ENCODE data around the gene WDR7.

The WDR7 gene

DNA sequence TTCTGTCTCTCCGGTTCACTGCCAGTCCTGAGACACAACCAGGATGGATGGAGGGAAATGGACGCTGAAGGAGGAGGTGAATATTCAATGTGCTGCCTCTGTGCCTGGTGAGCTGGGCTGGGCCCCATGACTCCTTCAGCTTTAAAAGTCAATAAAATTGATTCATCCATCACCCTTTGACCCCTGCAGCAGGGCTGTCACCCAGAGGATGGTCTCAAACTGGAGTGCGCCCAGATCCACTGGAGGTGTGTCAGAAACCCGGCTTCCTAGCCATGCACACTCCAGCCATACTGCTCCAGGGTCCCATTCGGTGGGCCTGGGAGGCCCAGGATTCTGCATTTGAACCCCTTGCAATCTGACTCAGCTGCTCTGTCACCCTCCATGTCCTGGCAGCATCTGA, 401.6 kb downstream of the WDR7 start:
- DNase-seq, result no peak

DNA sequence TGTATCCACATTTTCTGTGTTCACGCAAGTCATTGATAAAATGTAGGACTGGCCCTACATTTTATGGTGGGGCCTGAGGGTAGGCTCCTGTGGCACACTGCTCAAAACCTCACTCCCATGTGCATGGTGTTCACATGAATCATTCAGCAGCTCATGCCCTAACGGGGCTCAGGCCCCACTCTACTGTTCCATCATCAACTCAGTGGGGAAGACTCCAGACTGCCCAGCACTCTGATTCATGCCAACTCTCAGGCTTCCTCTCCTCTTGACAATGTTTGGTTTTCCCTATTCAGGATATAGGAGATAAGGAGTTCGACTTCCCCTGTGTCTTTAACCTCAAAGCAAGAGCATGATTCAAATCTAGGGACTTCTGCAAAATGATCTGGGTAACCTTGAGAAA, 403.7 kb downstream of the WDR7 start:
- DNase-seq, result no peak

DNA sequence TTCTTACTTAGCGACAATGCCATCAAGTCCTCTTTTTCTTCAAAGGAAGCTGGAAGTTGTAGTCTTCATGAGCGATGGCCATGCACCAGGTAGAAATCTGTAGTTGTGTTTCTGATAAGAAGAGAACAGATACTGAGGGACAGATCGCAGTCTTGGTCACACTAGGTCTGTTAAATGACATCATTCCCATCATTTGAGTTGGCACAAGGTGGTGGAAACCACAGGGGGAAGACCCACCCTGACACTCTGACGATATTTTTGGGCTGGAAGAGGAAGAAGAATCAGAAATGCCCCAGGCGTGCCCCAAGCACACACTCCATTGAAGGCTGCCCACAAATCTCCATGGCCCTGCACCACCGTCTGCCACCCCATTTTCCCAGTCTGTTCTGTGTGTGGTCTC, 406.7 kb downstream of the WDR7 start:
- DNase-seq, result no peak

DNA sequence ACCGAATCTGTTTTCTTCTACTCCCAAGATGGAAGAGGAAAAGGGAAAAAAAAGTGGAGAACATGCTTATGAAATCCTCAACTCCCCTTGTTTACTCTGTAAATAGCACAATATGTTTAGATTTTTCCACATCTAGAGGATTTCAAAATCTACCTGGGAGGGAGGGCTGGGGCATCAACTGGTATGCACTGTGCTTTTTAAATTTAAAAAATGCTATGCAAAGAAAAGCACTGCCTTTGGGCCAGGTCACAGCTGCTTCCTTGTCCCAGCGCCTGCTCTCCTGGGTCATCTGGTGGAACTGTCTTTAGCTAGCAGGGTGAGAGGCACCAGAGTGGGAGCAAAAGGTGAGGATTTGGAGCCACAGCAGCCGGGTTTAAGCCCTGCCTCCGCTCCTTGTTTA, 407.6 kb downstream of the WDR7 start:
- no peak for DNase-seq

DNA sequence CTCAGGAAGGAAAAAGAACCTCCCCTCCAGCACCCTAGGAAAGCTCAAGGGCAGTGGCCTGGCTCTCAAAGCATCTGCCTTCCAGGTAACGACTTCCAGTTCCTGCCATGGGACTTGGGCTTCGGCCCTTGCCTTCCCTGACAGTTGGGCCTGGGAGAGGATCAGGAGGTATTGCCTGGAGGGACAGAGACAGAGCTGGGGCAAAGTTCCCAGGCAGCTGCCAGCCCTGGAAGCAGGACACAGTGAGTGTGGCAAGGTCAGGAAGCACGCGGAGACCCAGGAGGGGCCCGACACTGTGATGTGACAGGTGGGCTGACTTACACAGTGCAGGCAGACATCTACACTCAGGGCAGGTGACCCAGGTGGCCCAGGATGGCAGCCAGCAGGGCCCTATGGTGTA, 408.2 kb downstream of the WDR7 start:
- no peak for DNase-seq

DNA sequence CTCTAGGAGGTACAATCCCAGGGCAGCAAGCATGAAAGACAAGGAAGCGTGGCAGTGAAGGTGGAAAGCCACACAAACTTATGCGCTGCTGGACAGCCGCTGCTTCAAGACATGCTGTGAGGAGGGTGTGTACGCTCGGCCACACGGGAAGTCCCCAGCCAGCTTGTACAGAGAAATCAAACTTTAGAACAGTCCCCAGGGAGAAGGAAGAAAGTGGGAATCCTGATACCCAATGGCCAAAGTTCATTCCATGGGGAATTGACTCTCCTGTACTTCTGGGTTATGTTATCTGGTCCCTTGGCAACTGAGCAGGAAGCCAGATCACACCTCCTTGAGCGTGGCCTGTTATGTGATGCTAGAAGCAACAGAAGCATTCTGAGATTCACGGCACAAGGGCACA, 409.7 kb downstream of the WDR7 start:
- DNase-seq, result no peak

DNA sequence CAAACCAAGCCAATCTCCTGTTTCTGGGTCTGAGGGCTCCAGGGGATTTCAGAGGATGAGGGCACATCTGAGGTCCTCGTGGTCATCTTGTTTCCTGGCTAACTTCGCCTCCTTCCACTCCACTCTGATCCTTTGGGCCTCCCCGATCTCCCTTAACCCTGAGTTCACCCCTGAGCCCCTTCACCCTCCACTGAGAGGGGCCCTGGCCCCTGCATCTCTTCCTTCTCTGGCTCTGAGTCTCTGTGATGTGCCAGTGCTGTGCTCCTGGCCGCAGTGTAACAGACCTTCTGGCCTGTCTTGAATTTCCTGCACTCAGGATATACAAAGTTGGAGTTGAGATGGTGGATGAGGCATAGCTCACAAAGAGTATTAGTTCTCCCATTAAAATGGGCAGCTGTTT, 411.0 kb downstream of the WDR7 start:
- no peak for DNase-seq

DNA sequence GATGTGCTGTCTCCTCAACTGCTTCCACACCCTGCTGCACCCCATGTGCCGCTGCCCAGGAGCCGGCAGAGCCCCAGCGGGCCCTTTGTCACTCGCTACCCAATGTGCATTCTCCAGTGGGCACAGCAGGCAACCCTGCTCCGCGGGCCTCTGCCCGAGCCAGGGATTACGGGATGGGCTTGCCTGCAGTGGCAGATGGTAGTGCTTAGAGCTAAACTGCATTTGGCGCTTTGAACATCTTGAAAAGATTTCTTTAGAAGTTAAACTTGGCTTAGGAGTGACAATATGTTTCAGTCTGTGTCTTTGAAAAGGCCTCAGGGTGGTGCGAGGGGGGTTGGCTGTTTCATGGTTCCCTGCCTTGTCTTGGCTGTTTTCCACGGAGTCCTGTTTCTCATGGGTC, 411.7 kb downstream of the WDR7 start:
- no peak for DNase-seq

DNA sequence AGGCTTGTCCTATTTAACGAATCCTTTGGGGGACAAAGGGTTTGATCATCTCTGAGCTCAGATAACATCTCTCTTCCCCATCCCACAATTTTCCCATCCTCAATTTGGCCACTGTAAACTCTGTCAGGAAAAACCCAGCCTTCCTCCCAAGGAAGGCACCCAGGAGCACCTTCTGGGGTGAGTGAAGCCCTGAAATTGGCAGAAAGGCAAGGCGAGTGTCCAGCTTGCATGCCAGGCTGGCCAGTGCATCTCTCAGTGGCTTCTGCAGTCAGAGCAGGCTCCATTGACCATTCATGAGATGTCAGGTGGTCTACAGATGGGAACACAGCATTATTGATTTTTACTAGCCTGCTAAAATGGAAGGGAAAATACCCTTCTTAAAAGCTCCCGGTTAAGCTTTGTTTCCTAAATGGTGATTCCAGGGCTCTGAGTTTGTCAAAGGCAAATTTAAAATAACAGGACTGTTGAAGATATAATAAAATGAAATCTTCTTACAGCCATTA, 412.5 kb downstream of the WDR7 start:
- no peak for DNase-seq

DNA sequence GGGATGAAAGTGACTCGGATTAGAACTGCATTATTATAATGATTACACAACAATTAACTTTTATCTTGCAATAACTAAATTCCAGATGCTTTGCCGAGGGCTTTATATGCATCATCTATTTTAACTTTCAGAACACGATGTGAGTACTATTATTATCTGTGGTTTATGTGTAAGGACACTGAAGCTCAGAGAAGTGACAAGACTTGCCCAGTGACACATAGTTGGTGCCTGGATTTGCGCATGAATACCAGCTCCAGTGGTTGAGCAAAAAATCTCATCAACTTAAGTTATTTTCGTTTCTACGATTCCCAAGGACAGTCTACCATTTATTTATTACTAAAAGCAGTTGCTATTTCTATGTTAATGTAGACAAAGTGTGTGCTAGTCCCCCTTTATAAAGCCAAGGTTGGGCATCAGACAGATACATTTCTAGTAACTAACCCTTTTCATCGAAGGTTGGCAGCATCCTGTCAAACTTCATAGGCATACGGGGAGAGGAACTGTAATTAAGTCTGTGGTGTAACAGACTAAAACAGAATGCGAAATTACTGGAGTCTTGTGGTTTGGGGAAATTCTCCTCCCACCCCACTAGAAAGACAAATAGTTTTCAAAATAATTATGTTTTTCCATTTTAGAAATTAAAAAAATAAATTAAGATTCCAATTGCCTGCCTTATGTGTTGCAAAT, 422.5 kb downstream of the WDR7 start:
- no peak for DNase-seq

DNA sequence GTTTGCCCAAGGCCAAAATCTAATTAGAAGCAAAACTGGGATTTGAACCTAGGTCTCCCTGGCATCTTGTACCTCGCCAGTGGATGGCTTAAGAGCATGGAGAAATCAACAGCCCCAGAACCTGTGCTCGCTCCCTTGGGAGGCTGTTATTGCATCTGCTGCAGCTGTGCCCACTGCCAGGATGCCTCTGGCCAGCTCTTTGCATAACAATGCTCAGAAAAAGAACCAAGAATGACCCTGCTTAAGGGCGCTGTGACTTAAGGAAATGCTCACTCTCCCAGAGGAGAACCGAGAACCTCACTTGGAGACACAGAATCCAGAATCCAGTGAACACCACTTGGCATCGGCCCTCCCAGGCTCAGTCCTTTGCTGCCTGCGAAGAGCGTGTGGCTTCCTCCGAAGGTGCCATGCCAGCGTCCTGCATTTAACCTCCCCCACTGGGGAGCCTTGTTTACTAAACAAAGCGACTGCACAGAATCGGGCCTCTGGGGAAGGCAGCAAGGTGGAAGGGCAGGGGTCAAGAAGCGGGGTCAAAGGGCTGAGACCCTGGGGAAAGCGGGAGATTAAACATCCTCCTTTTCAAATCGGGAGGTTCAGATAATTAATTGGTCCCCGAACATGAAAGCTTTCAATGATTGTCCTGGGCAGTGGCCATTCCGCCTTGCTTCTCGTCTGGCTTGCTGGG, 424.7 kb downstream of the WDR7 start:
- DNase-seq, result no peak

DNA sequence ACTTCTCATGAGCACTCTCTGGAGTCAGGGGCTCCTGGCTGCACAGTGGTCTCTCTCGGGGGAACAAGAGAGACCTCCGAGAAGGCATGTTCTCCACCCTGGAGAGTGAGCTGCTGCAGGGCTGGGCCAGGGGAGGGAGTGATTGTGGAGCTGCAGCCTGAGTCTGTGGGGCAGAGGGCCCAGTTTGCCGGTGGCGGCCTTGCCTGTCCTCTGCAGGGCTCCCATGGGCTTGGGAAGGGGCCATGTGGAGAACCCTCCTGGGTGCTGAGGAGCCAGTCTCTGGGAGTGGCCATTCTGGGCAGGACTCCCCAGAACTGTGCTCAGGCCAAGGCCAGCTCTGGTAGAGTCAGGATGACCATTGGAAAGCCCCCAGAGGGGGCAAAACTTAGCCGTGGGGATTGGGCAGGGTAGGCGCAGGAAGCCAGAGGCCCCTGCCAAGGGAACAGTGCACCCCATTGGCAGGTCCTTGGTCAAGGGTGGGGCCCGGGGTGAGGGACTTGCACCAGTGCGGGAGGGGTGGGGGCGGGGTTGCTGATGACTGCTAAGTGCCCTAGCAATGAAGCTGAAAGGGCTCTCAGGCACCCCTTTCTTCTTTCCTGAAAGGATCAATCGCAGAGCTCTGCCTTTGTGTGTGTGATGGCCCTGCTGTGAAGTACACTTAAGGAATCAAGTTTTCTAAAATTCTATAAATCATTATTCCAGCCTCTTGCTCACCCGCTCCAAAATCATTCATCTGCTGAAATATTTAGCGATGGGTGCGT, 426.0 kb downstream of the WDR7 start:
- DNase-seq, result no peak

DNA sequence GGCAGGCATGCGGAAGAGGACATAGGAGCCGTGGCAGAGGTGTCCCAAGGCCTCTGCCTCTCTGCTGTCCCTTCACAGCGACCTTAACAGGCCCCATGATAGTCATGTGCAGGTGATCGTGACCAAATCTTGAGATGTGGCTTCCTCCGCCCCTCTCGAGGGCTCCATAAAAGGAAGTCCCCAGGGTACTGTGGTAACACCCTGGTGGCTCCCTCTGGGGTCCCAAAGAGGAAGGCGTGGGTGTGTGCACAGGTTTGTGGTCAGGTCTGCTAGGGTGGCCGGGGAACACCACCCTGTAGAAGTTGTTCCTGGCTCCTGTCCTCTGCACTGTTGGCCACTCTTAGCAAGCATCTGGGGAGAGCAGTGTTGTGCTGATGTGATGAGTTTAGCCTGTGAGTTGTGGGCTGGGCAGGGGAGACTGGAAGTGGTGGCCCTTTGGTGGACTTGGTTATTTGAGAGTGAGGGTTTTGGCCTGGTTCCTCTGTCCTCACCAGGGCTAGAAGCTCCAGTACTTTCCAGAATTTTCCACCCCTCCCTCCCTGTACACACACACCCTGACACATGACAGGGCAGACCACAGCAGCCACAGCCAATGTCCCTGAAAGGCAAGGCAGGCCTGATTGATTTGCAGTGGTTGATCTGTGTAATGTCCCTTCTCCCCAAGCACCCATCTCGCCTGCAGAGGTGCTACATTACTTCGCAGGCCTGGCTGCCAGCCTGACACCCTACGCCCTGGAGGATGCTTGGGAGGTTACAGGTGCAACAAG, 426.8 kb downstream of the WDR7 start:
- DNase-seq, result no peak

DNA sequence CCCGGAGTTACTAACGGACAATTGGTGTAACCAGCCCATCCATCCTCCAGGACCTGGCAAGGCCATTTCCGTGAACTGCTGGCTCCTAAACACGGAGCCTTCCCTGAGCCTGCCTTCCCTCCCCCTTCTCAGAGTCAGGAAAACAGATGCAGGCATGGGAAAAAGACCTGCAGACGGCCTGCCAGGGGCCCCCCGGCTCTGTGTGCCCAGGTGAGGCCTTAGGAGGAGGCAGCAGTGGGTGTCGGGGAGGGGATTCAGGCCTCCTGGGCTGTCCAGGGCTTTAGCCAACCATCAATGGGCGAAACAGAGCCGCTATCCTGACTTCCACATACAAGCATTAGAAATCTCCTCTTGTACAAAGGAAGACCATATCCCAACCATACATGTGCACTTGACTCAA, 427.5 kb downstream of the WDR7 start:
- no peak for DNase-seq

DNA sequence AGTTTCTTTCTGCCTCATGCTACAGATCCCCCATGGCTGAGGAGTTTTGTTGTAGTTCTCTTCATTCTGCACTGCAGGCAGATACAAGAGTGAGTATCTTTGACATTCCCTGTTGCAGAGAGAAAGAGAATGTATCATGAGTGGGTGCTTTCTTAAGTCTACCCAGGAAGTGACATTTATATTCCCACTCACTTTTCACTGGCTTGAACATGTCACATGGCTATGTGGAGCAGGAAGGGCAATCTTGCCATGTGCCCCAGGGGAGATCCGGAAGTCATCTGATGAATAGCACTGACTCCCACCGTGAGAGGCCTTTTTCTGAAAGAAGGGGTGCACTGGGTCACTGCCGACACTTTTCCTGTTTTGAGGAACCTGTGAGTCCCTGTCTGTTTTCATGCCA, 429.3 kb downstream of the WDR7 start:
- DNase-seq, result no peak

DNA sequence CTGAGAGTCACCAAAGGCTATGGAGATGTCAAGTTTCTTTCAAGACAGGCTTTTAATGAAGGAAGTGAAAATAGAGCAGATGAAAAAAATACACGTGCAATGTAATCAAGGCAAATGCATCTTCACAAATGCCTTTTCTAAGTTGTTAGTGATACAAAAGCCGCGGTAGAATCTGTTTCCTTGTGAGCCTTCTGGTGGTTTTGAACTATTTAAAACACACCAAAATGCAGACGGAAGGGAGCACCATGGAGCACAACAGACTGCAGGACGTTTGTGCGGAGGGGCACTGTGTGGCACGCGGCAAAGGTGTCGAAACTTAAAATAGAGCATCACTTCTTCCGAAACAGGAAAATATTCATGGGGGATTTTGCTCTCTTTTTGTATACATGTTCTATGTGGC, 430.7 kb downstream of the WDR7 start:
- no peak for DNase-seq

DNA sequence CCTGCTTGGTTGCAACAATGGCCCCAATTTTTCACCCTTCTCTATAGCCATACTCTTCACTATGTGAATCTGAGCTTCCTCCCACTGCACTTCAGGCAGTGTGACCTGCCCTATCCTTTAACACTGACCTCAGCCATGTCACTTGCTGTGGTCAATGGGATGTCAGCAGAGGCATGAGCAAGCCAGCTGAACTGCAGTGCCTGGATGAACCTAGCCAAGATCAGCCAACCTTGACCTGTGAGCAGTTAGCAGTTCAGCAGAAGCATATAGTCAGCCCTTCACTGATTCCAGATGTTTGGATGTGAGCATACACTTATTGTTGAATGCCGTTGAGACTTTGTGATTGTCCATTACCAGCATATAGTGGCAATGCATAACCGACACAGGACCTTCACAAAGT, 432.3 kb downstream of the WDR7 start:
- no peak for DNase-seq

DNA sequence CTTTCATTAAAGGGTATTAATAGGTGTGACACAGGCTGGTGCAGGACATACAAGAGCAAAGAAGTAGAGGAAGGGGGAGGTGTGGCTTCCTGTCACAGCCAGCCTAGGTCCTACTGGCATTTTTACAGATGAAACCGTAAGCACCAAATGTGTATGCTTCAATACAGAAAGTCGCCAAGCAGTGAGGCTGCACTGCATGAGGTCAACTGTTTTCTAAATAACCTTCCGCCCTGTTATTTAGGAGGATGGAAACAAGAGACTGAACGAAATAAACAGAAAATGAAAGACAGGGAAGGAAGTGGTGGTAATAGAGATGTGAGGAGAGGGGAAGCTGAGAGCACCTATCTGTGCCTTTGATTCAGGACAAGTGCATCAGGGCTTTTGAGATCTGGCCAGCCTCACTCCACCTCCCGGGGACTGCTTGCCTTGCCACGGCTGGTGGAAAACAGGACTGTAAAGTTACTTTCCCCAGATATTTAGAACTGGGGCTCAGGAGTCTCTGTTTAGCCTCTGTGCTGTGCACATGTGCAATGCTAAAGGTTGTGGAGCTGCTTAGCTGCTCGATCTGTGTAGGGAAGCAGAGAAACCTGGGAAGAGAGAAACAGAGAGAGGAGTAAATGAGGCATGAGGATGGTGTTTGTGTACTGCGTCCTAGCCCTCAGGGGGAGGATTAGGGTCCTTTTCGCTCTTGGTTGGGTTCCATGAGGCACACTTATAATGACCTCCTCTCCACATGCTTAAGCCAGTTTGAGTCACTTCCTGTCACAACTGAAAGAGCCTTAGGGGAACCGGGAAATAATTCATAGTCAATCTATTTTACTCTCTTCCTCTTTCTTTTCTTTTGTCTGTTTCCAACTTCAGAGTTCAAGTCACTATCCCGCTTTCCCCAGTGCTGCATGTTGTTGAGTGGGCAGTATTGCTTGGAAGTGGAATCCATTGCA, 433.4 kb downstream of the WDR7 start:
- DNase-seq, result no peak

DNA sequence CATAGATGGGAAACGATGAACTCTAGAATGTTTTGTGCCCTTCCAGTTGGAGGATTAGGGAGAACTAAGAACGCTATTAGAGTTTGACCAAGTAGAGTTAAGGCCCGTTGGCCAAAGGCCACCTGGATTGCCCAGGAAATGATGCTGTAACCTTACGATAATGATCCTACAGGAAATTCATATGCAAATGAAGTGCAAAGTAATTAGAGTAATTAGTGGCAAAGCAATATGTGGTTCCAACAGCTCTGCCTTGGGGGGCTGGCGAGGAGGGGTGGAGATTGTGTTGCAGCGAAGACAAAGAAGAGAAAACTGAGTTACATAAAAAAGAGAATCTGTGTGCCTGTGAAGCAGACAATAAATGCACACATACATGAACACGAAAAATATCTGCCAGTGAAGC, 434.2 kb downstream of the WDR7 start:
- no peak for DNase-seq

DNA sequence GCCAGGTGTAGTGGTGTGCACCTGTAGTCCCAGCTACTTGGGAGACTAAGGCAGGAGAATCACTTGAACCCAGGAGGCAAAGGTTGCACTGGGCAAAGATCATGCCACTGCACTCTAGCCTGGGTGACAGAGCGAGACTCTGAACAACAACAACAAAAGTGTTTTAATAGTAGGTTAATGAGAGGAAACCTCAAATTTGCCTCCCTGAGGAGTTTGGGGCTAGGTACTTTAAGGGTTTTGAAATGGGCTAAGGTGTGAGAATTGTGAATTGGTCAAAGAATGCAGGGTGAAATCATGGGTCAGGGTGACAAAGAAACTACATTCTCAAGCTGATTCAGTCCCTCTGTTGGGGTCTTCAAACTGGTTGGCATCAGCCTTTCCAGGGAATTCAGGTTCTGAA, 435.0 kb downstream of the WDR7 start:
- no peak for DNase-seq

All from NCI-H1092 (cell line).